Neural progenitor cell (in vitro differentiated cells): ENCODE results near the gene POLDIP3. TPM values are rescaled to one million over a fixed set of nuclear protein-coding genes. Genes with fewer than 3 reads are reported as not detected.

Experiments
- DNase-seq: peaks from one replicate; pipeline ENCODE4 v3.0.0-alpha.2; 2016; ENCODE audit warnings: low spot score
- H2AFZ ChIP-seq: fragments of 200-600 bp; sonication (generic); replicated peaks from 2 replicates; pipeline ENCODE4 v1.6.1; 2016; ENCODE audit warnings: antibody characterized with exemption
- H3F3A ChIP-seq: fragments of 200-600 bp; sonication (generic); 2 replicates; pipeline ENCODE4 v1.6.1; 2016; ENCODE audit warnings: antibody characterized with exemption, low read depth
- H3K27ac ChIP-seq: fragments of 200-600 bp; sonication (generic); 2 replicates; pipeline ENCODE4 v1.5.1; 2016; ENCODE audit warnings: mild to moderate bottlenecking
- H3K27me3 ChIP-seq: fragments of 200-600 bp; sonication (generic); 2 replicates; pipeline ENCODE4 v1.6.1; 2016; ENCODE audit warnings: mild to moderate bottlenecking, moderate library complexity
- H3K36me3 ChIP-seq: fragments of 200-600 bp; sonication (generic); 2 replicates; pipeline ENCODE4 v1.5.1; 2016
- H3K4me1 ChIP-seq: fragments of 200-600 bp; sonication (generic); 2 replicates; pipeline ENCODE4 v1.6.1; 2016; ENCODE audit warnings: mixed run types
- H3K4me2 ChIP-seq: fragments of 200-600 bp; sonication (generic); 2 replicates; pipeline ENCODE4 v1.6.1; 2016
- H3K4me3 ChIP-seq: fragments of 200-600 bp; sonication (generic); 2 replicates; pipeline ENCODE4 v1.5.1; 2016
- H3K79me2 ChIP-seq: fragments of 200-600 bp; sonication (generic); 2 replicates; pipeline ENCODE4 v1.6.1; 2016; ENCODE audit warnings: low read depth
- H3K9ac ChIP-seq: fragments of 200-600 bp; sonication (generic); 2 replicates; pipeline ENCODE4 v1.6.1; 2016
- H3K9me3 ChIP-seq: fragments of 200-600 bp; sonication (generic); 2 replicates; pipeline ENCODE4 v1.5.1; 2016; ENCODE audit warnings: low read depth
- H4K20me1 ChIP-seq: fragments of 200-600 bp; sonication (generic); 2 replicates; pipeline ENCODE4 v1.6.1; 2016; ENCODE audit warnings: low read depth
- H3K27ac Mint-ChIP-seq: 3 replicates; pipeline ENCODE4 v1.8.0; 2021; ENCODE audit warnings: mixed read lengths
- H3K27me3 Mint-ChIP-seq: 2 replicates; pipeline ENCODE4 v1.8.0; 2022; ENCODE audit warnings: low read depth, mild to moderate bottlenecking, inconsistent platforms, moderate library complexity, mixed read lengths; ENCODE audit not compliant: insufficient read depth
- H3K36me3 Mint-ChIP-seq: 3 replicates; pipeline ENCODE4 v1.8.0; 2021; ENCODE audit warnings: mixed read lengths
- H3K4me1 Mint-ChIP-seq: 3 replicates; pipeline ENCODE4 v1.8.0; 2021; ENCODE audit warnings: mixed read lengths
- H3K4me3 Mint-ChIP-seq: 3 replicates; pipeline ENCODE4 v1.8.0; 2021; ENCODE audit warnings: mild to moderate bottlenecking, moderate library complexity, mixed read lengths
- H3K9me3 Mint-ChIP-seq: 3 replicates; pipeline ENCODE4 v1.8.0; 2020; ENCODE audit warnings: mixed read lengths
- CTCF ChIP-seq: fragments of 200-600 bp; sonication (generic); IDR thresholded peaks from 2 replicates; pipeline ENCODE4 v1.5.1; 2017; ENCODE audit warnings: antibody characterized with exemption, mild to moderate bottlenecking
- EZH2 ChIP-seq: fragments of 200-600 bp; sonication (generic); IDR thresholded peaks from 2 replicates; pipeline ENCODE4 v1.6.1; 2017; ENCODE audit warnings: antibody characterized with exemption, mild to moderate bottlenecking, moderate library complexity
- EZH2phosphoT487 ChIP-seq: fragments of 200-600 bp; sonication (generic); IDR thresholded peaks from 2 replicates; pipeline ENCODE4 v1.6.1; 2017; ENCODE audit warnings: antibody characterized with exemption
- total RNA-seq: library from RNA; depleted of rRNA; stranded (reverse); fragments of >200 nt; gene quantifications from 2 replicates; pipeline ENCODE4 v1.2.3, GENCODE V29; 2015; ENCODE audit warnings: low replicate concordance

Gene POLDIP3
- total RNA-seq, 1 donor from 2014 or later, result 37.8 TPM

DNA sequence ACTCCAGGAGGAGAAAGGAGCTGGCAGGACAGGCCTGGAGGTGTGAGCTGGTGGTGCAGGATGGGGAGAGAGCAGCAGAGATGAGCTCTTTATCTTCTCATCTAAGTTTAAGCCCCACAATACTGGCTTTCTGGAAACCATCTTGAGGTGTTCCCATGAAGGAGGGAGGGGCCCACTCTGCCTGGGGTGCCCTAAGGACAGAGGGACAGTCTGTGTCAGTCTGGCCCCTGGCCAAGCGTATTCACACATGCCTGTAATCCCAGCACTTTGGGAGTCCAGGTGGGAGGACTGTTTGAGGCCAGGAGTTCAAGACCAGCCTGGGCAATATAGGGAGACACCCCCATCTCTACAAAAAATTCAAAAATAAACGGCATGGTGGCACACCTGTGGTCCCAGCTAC, 52.0 kb downstream of the POLDIP3 start:
- H3K27ac Mint-ChIP-seq, result no peak overlapping the region
- Histone ChIP-seq H3F3A (no peaks in the 10 kb centered on the region), H2AFZ (no peak overlapping the region), H3K4me2 (no peak overlapping the region), H3K4me3 (no peak overlapping the region), H3K79me2 (no peaks in the 10 kb centered on the region), H3K9ac (no peak overlapping the region), H3K27ac (no peak overlapping the region), H3K27me3 (no peaks in the 10 kb centered on the region), H4K20me1 (peaks cover 4% of the 10 kb centered on the region), H3K9me3 (no peaks in the 10 kb centered on the region), H3K36me3 (no peaks in the 10 kb centered on the region), H3K4me1 (no peaks in the 10 kb centered on the region)
- peaks cover 13% of the 10 kb centered on the region for H3K4me1 Mint-ChIP-seq
- peaks cover 9% of the 10 kb centered on the region for H3K27me3 Mint-ChIP-seq
- no peaks in the 10 kb centered on the region for H3K9me3 Mint-ChIP-seq
- no peak for DNase-seq
- no peak overlapping the region for H3K4me3 Mint-ChIP-seq
- TF ChIP-seq EZH2 (no peak), CTCF (no peak), EZH2phosphoT487 (no peak)
- peaks cover 8% of the 10 kb centered on the region for H3K36me3 Mint-ChIP-seq

- Mint-ChIP-seq H3K4me1 (peaks cover 13% of the 10 kb centered on the region), H3K4me3 (no peak overlapping the region), H3K9me3 (no peaks in the 10 kb centered on the region), H3K27ac (no peak overlapping the region), H3K36me3 (peaks cover 8% of the 10 kb centered on the region), H3K27me3 (peaks cover 9% of the 10 kb centered on the region)
- H3K9me3 ChIP-seq, result no peaks in the 10 kb centered on the region
- no peak for TF ChIP-seq EZH2
- TF ChIP-seq CTCF, result no peak
- no peak for TF ChIP-seq EZH2phosphoT487
- H4K20me1 ChIP-seq, result peaks cover 4% of the 10 kb centered on the region
- no peak for DNase-seq
- no peak overlapping the region for H3K27ac ChIP-seq
- H3K79me2 ChIP-seq, result no peaks in the 10 kb centered on the region
- H2AFZ ChIP-seq, result no peak overlapping the region
- no peak overlapping the region for H3K4me2 ChIP-seq
- H3F3A ChIP-seq, result no peaks in the 10 kb centered on the region
- no peak overlapping the region for H3K9ac ChIP-seq
- no peaks in the 10 kb centered on the region for H3K27me3 ChIP-seq
- no peaks in the 10 kb centered on the region for H3K36me3 ChIP-seq
- no peak overlapping the region for H3K4me3 ChIP-seq
- H3K4me1 ChIP-seq, result no peaks in the 10 kb centered on the region
Measured at GRCh38 chr22:42562279-42562678, 52.4 kb downstream of the POLDIP3 start.

GRCh38 chr22:42561856-42562255, 52.8 kb downstream of the POLDIP3 start:
- Mint-ChIP-seq H3K9me3 (no peaks in the 10 kb centered on the region), H3K27me3 (peaks cover 7% of the 10 kb centered on the region), H3K4me1 (peaks cover 13% of the 10 kb centered on the region), H3K4me3 (no peak overlapping the region), H3K27ac (no peak overlapping the region), H3K36me3 (peaks cover 8% of the 10 kb centered on the region)
- Histone ChIP-seq H3K79me2 (no peaks in the 10 kb centered on the region), H3F3A (no peaks in the 10 kb centered on the region), H3K27me3 (no peaks in the 10 kb centered on the region), H3K4me2 (no peak overlapping the region), H3K27ac (no peak overlapping the region), H3K4me1 (no peaks in the 10 kb centered on the region), H3K36me3 (no peaks in the 10 kb centered on the region), H3K9me3 (no peaks in the 10 kb centered on the region), H3K4me3 (no peak overlapping the region), H4K20me1 (peaks cover 4% of the 10 kb centered on the region), H3K9ac (no peak overlapping the region), H2AFZ (no peak overlapping the region)
- DNase-seq, result no peak
- TF ChIP-seq CTCF (no peak), EZH2phosphoT487 (no peak), EZH2 (no peak)
